ENCODE measurements around the gene TMEM119.
"Not testable (repeated sequence)": the region's sequence is repeated elsewhere in the genome, so short reads cannot be mapped to it uniquely, and the experiment has no call there.

The TMEM119 gene

DNA sequence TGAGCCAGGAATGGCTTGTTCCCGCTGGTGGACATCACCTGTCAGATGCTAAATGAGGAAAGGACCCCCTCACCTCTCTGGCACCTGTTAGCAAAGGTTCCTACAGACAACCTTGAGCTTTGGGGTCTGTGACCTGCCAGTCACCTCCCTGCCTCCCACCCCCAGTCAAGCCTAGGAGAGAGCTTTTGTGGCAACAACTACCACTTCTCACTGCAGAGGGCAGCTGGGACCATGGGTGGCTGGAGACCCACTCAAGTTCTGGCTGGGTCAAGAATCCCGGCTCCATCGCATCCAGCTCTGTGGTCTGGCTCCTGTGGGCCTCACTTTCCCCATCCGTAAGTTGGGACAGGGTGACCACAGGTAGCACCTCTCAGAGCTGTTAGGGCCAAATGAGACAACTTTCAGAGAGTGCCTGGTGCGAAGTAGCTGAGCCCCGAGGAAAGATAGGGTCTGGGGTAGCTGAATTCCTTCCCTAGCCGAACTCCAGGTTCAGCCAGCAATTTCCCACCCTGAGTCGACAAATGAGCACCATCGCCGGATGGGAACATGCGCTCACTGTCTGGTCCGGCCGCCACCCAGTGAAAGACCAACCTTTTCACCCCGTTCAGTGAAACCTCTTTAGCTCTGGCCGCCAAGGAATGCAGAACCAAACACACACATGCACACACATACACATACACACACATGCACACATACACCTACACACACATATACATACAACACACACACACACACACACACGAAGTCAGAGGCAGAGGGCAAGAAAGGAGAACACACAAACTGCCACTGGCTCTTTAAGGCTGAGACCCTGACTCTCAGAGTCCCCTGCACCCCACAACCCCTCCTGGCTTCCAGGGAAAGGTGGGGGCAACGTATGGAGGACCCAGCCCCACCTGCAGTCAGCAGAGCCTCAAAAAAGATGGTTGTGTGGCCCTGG is 1.9 kb downstream of the TMEM119 start:
- DNase-seq: no peak
- Mint-ChIP-seq H3K4me3 (no peak overlapping the region), H3K9me3 (no peaks in the 10 kb centered on the region), H3K36me3 (no peaks in the 10 kb centered on the region), H3K4me1 (no peaks in the 10 kb centered on the region), H3K27ac (no peak overlapping the region), H3K27me3 (no peaks in the 10 kb centered on the region)
- CTCF ChIA-PET: interaction anchor here (0.7 kb wide), 1 partner anchor 20 kb away, joined by 3 read pairs; no protein-coding TSS in a partner anchor

DNA sequence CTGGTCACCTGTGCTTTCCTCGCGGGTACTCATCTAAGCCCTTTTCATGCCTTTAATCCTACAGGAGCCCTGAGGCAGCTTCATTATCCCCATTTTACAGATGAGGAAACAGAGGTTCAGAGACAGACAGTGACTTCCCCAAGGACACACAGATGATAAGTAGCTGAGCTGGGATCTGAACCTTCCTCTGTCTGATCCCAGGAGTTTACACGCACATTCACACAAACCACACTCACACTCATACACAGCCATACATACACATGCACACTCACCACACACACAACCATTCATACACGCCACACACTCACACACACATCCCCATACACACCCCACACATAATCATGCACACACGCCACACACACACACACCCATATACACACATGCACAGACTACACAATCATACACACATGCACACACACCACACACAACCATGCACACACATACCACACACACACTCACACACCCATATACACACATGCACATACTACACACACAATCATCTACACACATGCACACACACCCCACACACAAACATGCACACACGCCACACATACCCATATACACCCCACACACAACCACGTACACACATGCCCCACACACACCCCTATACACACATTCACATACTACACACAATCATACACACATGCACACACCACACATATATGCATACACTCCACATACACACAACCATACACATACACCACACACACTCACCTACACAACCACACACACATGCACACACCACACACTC is 2.7 kb downstream of the TMEM119 start:
- CTCF ChIA-PET: interaction anchor here (0.7 to 1.1 kb wide), 2 partner anchors 18 to 19 kb away, joined by 3 read pairs; no protein-coding TSS in a partner anchor
- H3K4me3 Mint-ChIP-seq: no peak overlapping the region
- H3K27me3 Mint-ChIP-seq: no peaks in the 10 kb centered on the region
- no peaks in the 10 kb centered on the region for H3K9me3 Mint-ChIP-seq
- H3K4me1 Mint-ChIP-seq: no peaks in the 10 kb centered on the region
- DNase-seq: no peak
- no peak overlapping the region for H3K27ac Mint-ChIP-seq
- no peaks in the 10 kb centered on the region for H3K36me3 Mint-ChIP-seq

DNA sequence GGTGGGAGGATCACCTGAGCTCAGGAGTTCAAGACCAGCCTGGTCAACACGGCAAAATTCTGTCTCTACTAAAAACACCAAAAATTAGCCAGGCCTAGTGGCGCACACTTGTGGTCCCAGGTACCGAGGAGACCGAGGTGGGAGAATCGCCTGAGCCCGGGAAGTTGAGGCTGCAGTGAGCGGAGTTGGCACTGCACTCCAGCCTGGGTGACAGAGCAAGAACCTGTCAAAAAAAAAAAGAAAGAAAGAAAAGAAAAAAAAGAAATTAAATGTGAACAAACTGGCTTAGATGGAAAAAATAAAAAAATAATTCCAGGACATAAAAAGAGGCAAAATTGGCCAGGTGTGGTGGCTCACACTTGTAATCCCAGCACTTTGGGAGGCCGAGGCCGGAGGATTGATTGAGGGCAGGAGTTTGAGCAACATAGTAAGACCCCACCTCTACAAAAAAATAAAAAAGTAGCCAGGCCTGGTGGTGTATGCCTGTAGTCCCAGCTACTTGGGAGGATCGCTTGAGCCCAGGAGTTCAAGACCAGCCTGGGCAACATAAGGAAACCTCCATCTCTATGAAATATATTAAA is 3.5 kb downstream of the TMEM119 start:
- Mint-ChIP-seq H3K36me3 (no peaks in the 10 kb centered on the region), H3K27me3 (peaks cover 3% of the 10 kb centered on the region), H3K4me1 (no peaks in the 10 kb centered on the region), H3K4me3 (no peak overlapping the region), H3K27ac (no peak overlapping the region), H3K9me3 (no peaks in the 10 kb centered on the region)
- DNase-seq: no peak
- CTCF ChIA-PET: interaction anchor here (1.1 kb wide), 1 partner anchor 17 kb away, joined by 3 read pairs; no protein-coding TSS in a partner anchor

DNA sequence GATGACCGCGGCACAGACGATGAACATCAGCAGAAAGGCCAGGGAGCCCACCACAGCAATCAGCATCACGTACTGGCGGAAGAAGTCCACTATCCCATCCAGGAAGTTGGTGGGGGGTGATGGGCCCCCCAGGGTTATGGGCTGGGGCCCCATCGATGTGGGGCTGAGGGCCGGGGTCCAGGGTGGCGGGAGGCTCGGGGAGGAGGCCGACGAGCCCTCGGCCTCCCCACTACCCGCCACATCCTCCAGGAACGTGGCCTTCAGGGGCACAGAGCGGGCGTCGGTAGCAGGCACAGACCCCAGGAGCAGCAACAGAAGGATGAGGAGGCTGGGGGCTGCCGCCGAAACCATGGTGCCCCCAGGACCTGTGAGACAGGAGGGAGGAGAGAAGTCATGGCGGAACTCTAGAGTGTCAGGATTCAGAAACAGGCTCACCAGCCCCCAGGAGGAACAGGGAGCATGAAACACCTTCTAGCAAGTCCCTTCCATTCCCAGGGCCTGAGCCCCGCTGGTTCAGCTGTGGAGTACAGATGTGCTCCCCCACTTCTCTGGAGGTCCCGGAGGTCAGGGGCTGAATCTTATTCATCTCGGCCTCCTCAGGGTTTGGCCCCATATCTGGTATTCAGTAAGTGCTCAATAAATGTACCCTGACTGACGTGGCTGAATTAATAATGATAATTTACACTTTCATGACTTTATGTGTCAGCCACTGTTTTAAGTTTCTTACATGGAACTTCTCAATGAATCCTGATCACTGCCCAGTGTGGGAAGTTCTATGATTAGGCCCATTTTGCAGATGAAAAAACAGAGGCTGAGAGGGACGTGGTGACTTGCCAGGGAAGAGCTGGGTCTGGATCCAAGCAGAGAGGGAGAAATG is 5.6 kb downstream of the TMEM119 start:
- CTCF ChIA-PET: no interaction called here
- Mint-ChIP-seq H3K4me1 (no peaks in the 10 kb centered on the region), H3K27me3 (peaks cover 5% of the 10 kb centered on the region), H3K9me3 (no peaks in the 10 kb centered on the region), H3K4me3 (no peak overlapping the region), H3K27ac (no peak overlapping the region), H3K36me3 (no peaks in the 10 kb centered on the region)
- no peak for DNase-seq

DNA sequence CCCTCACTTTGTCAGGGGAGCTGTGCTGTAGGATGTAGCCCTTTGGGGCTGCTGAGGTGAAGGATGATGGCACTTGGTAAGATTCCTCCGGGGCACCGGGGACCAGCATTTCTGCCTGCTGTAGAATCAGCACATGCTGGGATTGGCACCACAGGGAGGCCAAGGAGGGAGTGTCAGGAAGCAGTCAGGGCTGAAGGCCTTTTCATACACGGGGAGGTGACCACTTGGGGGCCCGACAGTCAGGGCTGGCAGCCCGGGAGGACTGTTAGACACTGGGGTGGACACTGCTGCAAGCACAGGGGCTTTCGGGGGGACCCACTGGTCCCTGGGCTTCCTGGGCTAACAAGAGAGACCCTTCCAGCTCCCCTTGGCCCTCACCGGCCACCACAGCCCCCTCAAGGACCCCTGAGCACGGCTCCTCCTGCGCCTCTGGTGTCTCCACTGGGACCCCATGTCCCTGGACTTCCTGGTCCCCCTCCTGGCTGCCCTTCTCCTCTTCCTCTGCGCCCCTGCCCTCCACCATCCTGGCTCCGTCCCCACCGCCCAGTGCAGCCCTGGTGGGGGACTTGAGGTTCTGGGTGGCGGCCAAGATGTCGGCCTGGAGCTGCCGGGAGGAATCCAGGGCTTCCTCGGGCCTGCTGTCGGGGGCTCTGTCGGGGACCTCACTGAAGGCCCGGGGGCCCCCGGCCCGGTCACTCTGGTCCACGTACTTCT is 6.5 kb downstream of the TMEM119 start:
- Mint-ChIP-seq H3K27me3 (peaks cover 5% of the 10 kb centered on the region), H3K4me1 (no peaks in the 10 kb centered on the region), H3K9me3 (no peaks in the 10 kb centered on the region), H3K4me3 (no peak overlapping the region), H3K27ac (no peak overlapping the region), H3K36me3 (no peaks in the 10 kb centered on the region)
- DNase-seq: no peak
- CTCF ChIA-PET: no interaction called here

DNA sequence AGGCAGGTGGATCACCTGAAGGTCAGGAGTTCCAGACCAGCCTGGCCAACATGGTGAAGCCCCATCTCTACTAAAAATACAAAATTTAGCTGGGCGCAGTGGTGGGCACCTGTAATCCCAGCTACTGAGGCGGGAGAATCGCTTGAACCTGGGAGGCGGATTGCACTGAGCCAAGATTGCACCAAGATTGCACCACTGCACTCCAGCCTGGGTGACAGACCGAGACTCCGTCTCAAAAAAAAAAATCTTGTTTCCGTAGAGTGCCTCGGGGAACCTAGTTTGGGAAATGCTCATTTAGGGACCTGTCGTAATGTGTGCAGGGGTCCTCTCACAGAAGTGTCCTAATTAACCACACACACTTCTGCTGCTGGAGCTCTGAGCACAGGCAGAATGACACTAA is 7.4 kb downstream of the TMEM119 start:
- H3K4me1 Mint-ChIP-seq, CTCF ChIA-PET, H3K4me3 Mint-ChIP-seq, DNase-seq, H3K9me3 Mint-ChIP-seq, H3K27ac Mint-ChIP-seq, H3K36me3 Mint-ChIP-seq, H3K27me3 Mint-ChIP-seq: not testable (repeated sequence)

DNA sequence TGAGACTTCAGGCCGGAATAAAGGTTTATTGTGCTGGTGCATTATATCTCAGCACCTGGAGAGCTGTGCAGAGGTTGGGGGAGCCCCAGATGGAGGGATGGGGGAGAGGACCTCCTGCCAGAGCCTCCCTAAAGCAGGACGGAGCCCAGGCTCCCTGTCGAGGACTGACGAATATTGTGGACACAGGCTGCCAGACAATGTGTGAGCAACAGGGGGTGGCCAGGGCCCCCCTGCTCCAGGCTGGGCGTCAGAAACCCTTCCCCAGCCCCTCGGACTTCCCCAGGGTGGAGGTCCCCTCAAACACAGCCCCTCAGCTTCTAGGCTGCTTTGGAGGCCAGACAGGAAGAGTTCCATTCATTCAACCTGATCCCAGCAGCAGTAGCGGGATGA is 8.0 kb downstream of the TMEM119 start:
- H3K27me3 Mint-ChIP-seq: peaks cover 5% of the 10 kb centered on the region
- no peak overlapping the region for H3K27ac Mint-ChIP-seq
- no peak overlapping the region for H3K4me3 Mint-ChIP-seq
- DNase-seq: no peak
- CTCF ChIA-PET: no interaction called here
- H3K9me3 Mint-ChIP-seq: no peaks in the 10 kb centered on the region
- no peaks in the 10 kb centered on the region for H3K36me3 Mint-ChIP-seq
- no peaks in the 10 kb centered on the region for H3K4me1 Mint-ChIP-seq

DNA sequence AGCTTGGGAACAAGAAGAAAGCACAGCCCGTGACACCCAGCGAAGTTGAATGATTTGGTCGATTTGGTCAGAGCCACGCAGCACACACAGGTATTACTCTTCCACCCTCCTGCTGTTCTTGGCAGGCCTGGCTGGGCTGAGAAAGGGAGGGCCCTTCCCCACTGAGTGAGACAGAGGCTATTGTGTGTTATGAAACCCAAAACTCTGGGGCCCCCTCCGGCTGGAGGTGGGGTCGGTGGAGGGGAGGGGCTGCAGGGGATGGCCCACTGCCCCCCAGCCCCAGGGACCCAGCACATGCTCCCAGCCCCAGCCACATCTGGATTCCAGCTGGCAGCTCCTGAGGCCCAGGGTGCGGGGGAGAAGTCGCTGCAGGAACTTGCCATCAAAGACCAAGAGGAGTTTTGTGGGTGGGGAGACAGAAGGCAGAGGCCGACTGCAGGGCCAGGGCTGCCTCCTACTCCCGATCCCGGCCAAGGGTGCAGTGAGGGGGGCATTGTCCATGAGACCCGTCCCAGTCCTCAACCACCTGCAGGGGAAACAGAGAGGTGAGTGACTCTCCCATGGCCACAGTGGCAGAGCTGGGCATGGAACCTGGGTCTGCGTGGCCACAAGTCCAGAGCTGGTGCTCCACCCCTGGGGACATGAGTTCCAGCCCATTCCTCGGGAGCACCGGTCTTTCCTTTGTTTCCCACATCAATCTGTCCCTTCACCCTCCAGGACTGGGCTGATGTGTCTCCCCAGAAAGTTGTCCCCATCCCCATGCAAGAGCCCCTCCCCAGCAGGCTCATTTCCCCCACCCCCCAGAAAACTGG is 8.7 kb downstream of the TMEM119 start:
- Mint-ChIP-seq H3K9me3 (no peaks in the 10 kb centered on the region), H3K4me3 (no peak overlapping the region), H3K27ac (no peak overlapping the region), H3K4me1 (no peaks in the 10 kb centered on the region), H3K27me3 (peaks cover 6% of the 10 kb centered on the region), H3K36me3 (no peaks in the 10 kb centered on the region)
- CTCF ChIA-PET: interaction anchor here (1.2 kb wide), 1 partner anchor 19 kb away, joined by 3 read pairs; no protein-coding TSS in a partner anchor
- no peak for DNase-seq

DNA sequence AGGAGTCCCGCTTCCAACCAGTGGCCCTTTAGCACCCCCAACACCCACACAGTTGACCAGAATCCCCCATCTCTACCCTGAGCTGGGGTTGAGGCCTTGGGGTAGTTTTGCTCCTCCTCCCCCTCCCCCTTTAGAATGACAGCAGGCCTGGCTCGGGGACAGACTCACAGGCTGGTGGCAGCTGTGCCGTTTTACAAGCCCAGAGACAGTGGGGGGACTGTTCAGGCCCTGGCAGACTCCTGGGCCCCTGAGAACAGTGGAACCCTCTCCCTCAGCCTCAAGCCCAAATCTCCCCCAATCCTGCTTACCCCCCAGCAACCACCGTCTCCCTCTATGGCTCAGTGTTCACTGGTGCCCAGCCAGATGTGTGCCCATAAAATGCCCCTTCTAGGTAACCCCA is 10.1 kb downstream of the TMEM119 start:
- Mint-ChIP-seq H3K27me3 (peaks cover 9% of the 10 kb centered on the region), H3K36me3 (no peaks in the 10 kb centered on the region), H3K4me3 (no peak overlapping the region), H3K27ac (no peak overlapping the region), H3K4me1 (no peaks in the 10 kb centered on the region), H3K9me3 (no peaks in the 10 kb centered on the region)
- DNase-seq: no peak
- CTCF ChIA-PET: no interaction called here

DNA sequence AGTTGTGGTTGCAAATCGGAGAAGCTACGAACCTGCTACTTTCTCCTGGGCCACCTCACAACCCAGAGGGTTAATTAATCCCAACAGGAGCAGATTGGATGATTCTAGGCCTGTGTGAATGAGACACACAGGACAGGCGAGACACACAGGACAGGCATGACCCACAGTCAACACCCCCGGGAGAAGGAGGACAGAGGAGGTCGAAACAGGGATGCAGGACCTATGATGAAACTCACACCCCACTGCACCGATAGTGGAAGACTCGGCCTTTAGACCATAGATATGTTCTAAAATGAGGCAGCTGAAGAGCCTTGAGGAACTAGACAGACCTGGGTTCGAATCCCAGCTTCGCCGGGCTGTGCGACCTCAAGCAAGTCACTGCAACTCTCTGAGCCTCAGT is 11.6 kb downstream of the TMEM119 start:
- no peak overlapping the region for H3K4me3 Mint-ChIP-seq
- DNase-seq: no peak
- no peaks in the 10 kb centered on the region for H3K9me3 Mint-ChIP-seq
- H3K27ac Mint-ChIP-seq: no peak overlapping the region
- CTCF ChIA-PET: interaction anchor here (1.6 kb wide), 1 partner anchor 31 kb away, joined by 3 read pairs; no protein-coding TSS in a partner anchor
- H3K36me3 Mint-ChIP-seq: no peaks in the 10 kb centered on the region
- no peaks in the 10 kb centered on the region for H3K4me1 Mint-ChIP-seq
- peaks cover 9% of the 10 kb centered on the region for H3K27me3 Mint-ChIP-seq

DNA sequence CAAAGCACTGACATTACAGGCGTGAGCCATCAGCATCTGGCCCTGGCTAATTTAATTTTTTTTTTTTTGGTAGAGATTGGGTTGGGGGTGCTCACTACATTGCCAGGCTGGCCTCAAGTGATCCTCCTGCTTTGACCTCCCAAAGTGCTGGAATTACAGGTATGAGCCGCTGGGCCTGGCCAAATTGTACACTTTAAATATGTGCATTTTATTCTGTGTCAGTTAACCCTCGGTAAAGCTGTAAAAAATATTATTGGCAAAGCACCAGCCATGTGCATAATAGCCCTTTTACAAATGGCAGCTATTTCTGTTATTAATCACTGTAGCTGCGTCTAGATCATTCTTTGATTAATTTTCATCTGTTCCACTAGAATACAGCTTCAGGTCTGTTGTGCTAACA is 12.0 kb downstream of the TMEM119 start:
- H3K27ac Mint-ChIP-seq: no peak overlapping the region
- H3K4me3 Mint-ChIP-seq: no peak overlapping the region
- DNase-seq: no peak
- no peaks in the 10 kb centered on the region for H3K9me3 Mint-ChIP-seq
- H3K27me3 Mint-ChIP-seq: peaks cover 9% of the 10 kb centered on the region
- H3K4me1 Mint-ChIP-seq: no peaks in the 10 kb centered on the region
- CTCF ChIA-PET: interaction anchor here (1.6 kb wide), 1 partner anchor 32 kb away, joined by 3 read pairs; no protein-coding TSS in a partner anchor
- no peaks in the 10 kb centered on the region for H3K36me3 Mint-ChIP-seq

DNA sequence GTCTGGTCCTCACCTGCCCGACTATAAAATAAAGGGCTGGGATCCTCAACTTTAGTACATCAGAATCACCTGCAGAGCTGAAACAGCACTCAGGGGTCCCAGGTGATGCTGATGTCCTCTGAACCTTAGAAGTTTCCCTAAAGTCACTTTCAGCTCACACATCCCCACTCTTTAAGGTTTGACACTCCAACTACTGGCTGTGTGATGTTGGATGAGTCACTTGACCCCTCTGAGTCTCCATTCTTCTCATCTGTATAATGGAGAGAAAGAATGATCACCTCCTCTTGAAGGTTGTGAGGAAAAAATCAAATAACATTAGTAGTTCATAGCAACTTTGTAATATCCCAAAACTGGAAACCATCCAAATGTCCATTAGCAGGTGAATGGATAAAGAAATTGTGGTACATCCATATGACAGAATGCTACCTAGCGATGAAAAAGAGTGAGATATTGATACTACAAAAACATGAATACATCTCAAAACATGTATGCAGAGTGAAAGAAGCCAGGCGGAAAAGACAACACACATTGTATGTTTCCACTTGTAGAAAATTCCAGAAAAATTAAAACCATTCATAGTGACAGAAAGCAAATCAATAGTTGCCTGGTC is 13.3 kb downstream of the TMEM119 start:
- Mint-ChIP-seq H3K9me3 (no peaks in the 10 kb centered on the region), H3K27ac (no peak overlapping the region), H3K4me1 (no peaks in the 10 kb centered on the region), H3K36me3 (no peaks in the 10 kb centered on the region), H3K27me3 (peaks cover 8% of the 10 kb centered on the region), H3K4me3 (no peak overlapping the region)
- DNase-seq: no peak
- CTCF ChIA-PET: no interaction called here
